Measurements from ENCODE around the gene MSI2. TPM values are rescaled to one million over a fixed set of nuclear protein-coding genes. Genes with fewer than 3 reads are reported as not detected.

Gene MSI2
- total and polyA plus RNA-seq, 8 donors = 35.0 to 49.5 (median 47.5) TPM

- no peaks in the 10 kb centered on the region for H3K9me3 ChIP-seq
- DNase-seq (no peak), ATAC-seq (no peak)
- intact Hi-C loops (cut with DNase I) = no loop called here
- H3K36me3 ChIP-seq = no peaks in the 10 kb centered on the region
- peaks cover 10 to 31% of the 10 kb centered on the region in 2 donors for H3K4me1 ChIP-seq
- no peak overlapping the region for H3K4me3 ChIP-seq
- no peaks in the 10 kb centered on the region for H3K27me3 ChIP-seq
- H3K27ac ChIP-seq = no peak overlapping the region
- no peak for TF ChIP-seq CTCF (IDR thresholded peaks at IDR 0.05)
Measured at GRCh38 chr17:57606111-57606875, 350.0 kb downstream of the MSI2 start.

- Histone ChIP-seq H3K4me1 (peaks cover 10 to 31% of the 10 kb centered on the region in 2 donors), H3K27ac (no peak overlapping the region), H3K36me3 (no peaks in the 10 kb centered on the region), H3K9me3 (no peaks in the 10 kb centered on the region), H3K27me3 (no peaks in the 10 kb centered on the region), H3K4me3 (no peak overlapping the region)
- no peak for DNase-seq
- ATAC-seq = peak; percentile 5
- intact Hi-C loops (cut with DNase I) = no loop called here
- no peak for TF ChIP-seq CTCF (IDR thresholded peaks at IDR 0.05)
Measured at GRCh38 chr17:57607553-57608120, 351.3 kb downstream of the MSI2 start.

GRCh38 chr17:57608369-57609124 is 352.2 kb downstream of the MSI2 start:
- H3K9me3 ChIP-seq = no peaks in the 10 kb centered on the region
- ATAC-seq (no peak), DNase-seq (no peak)
- H3K4me1 ChIP-seq = peaks cover 10 to 28% of the 10 kb centered on the region in 2 donors
- H3K36me3 ChIP-seq = no peaks in the 10 kb centered on the region
- no peak overlapping the region for H3K4me3 ChIP-seq
- H3K27me3 ChIP-seq = no peaks in the 10 kb centered on the region
- H3K27ac ChIP-seq = no peak overlapping the region
- intact Hi-C loops (cut with DNase I) = no loop called here
- no peak for TF ChIP-seq CTCF (IDR thresholded peaks at IDR 0.05)

- no peak for ATAC-seq
- no peak for TF ChIP-seq CTCF (IDR thresholded peaks at IDR 0.05)
- Histone ChIP-seq H3K27ac (no peak overlapping the region), H3K9me3 (no peaks in the 10 kb centered on the region), H3K4me1 (peaks cover 10 to 21% of the 10 kb centered on the region in 2 donors), H3K4me3 (no peak overlapping the region), H3K36me3 (no peaks in the 10 kb centered on the region), H3K27me3 (no peaks in the 10 kb centered on the region)
- DNase-seq = no peak
- intact Hi-C loops (cut with DNase I) = no loop called here
Measured at GRCh38 chr17:57609125-57609877, 353.0 kb downstream of the MSI2 start.

All from left lung (tissue), 10 donors.